CD4-positive, alpha-beta T cell treated with Interleukin-10 for 1 hour (primary cell): ENCODE measurements around the gene HAP1.
"Not testable (repeated sequence)": the region's sequence is repeated elsewhere in the genome, so short reads cannot be mapped to it uniquely, and the experiment has no call there.

Experiments
- DNase-seq: peaks from one replicate; pipeline ENCODE4 v3.0.0-alpha.2; 2020

The HAP1 gene, protein sequence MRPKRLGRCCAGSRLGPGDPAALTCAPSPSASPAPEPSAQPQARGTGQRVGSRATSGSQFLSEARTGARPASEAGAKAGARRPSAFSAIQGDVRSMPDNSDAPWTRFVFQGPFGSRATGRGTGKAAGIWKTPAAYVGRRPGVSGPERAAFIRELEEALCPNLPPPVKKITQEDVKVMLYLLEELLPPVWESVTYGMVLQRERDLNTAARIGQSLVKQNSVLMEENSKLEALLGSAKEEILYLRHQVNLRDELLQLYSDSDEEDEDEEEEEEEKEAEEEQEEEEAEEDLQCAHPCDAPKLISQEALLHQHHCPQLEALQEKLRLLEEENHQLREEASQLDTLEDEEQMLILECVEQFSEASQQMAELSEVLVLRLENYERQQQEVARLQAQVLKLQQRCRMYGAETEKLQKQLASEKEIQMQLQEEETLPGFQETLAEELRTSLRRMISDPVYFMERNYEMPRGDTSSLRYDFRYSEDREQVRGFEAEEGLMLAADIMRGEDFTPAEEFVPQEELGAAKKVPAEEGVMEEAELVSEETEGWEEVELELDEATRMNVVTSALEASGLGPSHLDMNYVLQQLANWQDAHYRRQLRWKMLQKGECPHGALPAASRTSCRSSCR

DNA sequence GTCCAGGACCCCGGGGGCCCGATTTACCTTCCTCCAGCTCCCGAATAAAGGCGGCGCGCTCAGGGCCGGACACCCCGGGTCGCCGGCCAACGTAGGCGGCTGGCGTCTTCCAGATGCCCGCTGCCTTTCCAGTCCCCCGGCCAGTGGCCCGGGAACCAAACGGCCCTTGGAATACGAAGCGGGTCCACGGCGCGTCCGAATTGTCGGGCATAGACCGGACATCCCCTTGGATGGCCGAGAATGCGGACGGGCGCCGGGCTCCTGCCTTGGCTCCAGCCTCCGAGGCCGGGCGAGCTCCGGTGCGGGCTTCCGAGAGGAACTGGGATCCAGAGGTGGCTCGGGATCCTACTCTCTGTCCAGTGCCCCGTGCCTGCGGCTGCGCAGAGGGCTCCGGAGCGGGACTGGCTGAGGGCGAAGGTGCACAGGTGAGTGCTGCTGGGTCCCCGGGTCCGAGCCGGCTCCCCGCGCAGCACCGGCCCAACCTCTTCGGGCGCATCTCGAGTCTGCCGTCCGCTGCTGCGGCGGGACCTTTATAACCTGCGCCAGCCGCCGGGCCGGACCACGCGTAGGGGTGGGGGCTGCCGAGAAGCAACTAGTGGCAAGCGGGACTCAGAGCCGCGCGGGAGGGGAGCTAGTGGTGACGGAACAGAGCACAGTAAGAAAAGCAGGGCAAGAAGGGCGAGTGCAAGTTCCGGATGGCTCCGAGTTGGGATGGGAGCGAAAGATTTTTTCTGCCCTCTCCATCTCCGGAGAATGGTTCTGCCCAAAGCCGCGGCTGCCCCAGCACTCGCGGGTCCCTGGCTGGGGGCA is at the start of gene HAP1:
TSS of gene HAP1 (minus strand) at position 505 of the 810 bp plus-strand sequence. CDS start at position 496, 9 bp downstream.
- DNase-seq, result peak; percentile 9

DNA sequence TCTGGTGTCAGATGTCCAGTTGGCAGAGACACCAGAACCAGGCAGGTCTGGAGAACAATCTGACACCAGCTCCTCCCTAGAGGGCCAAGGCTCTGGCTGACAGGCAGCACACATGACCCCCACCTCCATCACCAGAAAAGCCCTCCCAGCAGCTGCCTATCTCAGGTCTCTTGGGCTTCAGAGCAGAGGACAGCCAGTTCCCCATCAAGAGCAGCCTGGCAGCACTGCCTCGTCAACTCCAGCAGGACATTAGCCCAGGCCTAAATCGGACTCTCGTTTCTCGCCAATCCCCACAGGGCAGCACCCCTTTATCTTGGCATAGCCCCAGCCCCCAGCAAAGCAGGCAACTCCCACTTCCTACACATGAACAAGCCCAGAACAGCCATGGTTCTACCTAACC is 47.7 kb upstream of the HAP1 start:
- no peak for DNase-seq

DNA sequence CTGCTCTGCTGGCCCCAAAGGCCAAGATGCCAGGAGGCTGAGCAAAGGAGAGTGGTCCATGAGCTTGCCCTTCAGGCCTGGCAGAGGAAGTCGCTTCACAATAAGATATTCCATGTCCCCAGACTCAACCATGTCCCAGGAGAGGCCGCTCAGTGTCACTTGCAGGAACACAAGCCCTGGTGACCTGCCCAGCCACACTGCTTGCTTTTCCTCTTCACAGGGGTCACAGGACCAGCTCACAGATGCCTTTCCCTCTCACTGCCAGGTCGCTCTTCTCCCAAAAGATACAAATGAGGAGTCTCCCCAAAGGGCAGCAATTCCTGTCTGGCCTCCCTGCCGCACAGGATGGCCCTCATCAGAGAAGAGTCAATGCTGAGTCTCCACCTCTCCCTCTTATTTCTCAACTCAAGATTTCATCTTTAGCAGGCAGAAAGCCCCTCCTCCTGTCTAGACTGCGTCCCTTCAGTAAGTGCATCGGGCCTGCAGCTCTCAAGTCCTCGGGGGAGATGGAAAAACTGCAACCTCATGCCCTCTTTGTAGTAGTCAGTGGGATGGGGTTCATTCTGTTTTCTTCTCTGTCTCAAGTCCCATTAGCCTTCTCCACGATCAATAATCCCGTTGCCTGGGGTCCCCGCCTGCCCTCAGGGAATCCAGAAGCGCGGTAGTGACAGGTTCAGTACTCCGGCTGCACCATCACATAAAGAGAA is 47.1 kb upstream of the HAP1 start:
- DNase-seq, result no peak

DNA sequence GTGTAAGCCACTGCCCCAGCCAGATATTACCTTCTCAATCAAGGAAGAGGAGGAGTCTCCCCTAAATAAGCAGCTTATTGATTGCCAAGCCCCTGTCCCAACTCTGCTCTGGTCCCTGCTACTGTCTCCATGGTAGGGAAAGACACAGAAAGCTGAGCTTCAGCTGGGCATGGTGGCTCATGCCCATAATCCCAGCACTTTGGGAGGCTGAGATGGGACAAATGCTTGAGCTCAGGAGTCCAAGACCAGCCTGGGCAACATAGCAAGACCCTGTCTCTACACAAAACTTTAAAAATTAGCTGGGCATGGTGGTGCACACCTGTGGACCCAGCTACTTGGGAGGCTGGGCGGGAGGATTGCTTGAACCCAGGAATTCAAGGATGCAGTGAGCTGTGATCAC is 45.5 kb upstream of the HAP1 start:
- no peak for DNase-seq

DNA sequence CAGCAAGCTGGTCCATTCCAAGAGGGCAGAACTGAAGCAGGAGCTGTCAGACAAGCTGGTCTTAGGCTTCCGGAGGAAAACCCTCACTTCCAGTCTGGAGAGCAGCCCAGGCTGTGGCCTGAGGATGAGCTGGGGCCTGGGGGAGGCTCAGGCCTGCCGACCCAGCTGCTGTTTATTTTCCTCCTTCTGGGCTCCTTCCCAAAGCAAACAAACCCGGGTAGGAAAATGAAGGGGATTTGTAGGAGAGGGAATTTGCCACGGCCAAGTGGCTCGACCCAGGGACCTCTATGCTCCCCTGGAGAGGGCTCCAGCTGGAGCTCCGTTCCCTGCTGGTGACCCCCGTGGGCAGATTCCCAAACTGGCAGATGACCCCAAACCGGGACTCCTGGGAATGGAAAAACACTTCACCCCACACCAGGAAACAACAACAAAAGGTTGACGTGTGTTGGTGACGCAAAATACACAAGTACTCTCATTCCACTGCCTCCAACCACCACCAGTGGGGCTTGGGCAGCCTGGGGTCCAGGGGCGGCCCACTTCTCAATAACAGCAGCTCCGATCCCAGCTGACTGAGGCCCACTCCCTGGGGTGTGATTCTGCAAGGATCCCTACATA is 43.2 kb upstream of the HAP1 start:
- DNase-seq, result no peak

DNA sequence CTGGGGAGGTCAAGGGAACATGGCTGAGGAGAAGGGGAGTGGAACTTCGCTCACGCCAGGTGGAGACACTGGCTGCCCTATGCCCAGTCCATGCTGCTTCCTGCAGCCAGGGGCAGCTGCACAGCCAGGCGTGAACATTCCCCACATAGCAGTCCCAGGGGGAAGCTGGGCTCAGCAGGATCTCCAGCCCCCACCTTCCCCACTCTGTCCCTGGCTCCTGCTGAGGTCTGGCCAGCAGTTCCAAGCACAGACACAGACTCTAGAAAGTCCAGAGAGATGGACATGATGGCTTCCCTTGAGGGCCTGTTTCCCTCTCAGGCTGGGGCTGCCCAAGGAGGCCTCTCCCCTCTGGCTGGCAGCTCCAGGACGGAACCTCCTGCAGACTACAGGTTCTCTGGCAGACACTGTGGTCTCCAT is 42.7 kb upstream of the HAP1 start:
- DNase-seq, result no peak

DNA sequence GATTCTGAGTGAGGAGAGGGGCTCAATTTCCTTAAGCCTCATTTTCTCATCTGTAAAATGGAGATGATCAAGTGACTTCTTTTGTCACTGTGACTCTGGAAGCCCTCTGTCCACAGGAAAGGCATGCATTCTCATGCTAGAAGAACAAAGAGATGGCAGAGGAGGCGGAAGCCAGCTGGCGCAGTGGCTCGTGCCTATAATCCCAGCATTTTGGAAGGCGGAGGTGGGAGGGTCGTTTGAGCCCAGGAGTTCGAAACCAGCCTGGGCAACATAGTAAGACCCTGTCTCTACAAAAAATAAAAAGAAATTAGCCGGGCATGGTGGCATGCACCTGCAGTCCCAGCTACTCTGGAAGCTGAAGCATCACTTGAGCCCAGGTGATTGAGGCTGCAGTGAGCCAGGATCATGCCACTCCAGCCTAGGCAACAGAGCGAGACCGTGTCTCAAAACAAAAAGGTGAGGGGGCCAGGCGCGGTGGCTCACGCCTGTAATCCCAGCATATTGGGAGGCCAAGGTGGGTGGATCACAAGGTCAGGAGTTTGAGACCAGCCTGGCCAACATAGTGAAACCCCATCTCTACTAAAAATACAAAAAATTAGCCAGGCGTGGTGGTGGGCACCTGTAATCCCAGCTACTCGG is 41.9 kb upstream of the HAP1 start:
- DNase-seq, result not testable (repeated sequence)

DNA sequence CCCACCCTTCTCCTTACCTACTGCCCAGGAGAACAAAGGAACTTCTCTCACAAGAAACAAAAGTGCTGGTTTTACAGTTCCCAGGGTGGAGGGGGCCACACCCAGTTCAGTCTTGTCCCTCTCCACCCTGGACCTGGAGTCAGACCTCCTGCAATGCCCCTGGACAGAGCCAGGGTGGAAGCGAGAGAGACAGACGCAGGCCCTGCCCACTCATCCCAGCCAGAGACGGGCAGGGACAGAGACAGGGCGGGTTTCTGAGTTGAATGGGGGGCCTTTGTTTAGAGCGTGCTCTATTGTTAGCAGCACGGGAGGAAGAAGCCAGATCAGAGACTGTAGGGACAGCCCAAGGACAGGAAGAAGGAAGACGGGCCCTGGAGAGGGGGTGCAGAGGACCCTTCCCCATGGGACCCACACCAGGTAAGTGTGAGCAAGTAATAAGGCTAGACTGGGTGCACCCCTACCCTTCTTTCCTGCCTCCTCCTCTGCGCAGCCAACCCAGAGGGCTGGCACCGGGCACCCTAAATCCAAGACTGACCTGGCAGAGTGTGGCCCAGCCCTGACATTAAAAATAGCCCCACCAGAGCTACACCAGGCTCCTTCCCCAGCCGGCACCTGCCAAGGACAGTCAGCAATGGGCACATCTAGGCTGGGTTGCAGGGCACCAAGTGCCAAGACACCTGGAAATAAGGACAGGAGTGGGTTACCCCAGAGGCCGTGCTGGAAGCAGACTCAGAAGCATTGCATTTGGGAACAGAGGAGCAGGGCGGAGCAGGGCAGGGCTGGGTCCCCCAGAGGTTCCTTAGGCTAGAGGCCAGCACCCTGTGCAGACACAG is 41.2 kb upstream of the HAP1 start:
- no peak for DNase-seq

DNA sequence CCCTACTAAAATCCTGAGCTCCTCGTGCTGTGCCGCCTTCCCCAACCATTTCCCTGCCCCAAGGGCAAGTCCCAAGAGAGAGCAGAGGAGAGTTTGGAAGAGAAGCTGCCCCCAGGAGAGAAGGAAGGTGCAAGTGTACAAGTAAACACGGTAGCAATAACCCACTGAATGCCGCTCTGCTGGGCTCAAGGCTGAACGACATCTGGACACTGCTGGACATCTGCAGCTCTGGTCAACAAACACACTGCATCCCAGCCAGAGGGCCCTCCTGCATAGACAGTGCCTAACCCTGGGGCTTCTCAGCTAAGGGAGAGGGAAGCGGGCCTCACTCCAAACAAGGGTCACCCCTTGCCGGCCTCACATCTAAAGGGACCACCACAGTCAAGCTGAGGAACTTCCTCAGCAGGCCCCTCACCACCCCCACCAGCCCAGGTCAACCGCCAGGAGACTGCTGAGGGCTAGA is 39.3 kb upstream of the HAP1 start:
- DNase-seq, result no peak

DNA sequence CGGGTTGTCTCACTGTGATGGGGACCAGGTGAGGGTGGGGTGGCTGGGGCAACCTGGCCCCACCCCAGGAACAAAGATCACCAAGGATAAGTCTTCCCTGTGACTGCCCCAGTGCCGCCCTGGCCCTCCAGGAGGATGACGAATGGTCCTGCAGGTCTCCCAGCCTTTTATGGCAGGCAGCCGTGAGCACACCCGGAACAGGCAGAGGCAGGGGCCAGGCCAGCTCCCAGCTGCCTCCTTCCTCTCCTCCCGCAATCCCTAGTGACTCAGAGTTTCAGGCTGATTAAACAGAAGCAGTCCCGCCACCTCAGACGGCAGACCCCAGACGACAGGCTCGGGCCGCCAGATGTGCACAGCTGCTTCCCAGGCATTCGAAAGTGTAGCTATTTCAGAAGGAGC is 38.7 kb upstream of the HAP1 start:
- DNase-seq, result no peak

DNA sequence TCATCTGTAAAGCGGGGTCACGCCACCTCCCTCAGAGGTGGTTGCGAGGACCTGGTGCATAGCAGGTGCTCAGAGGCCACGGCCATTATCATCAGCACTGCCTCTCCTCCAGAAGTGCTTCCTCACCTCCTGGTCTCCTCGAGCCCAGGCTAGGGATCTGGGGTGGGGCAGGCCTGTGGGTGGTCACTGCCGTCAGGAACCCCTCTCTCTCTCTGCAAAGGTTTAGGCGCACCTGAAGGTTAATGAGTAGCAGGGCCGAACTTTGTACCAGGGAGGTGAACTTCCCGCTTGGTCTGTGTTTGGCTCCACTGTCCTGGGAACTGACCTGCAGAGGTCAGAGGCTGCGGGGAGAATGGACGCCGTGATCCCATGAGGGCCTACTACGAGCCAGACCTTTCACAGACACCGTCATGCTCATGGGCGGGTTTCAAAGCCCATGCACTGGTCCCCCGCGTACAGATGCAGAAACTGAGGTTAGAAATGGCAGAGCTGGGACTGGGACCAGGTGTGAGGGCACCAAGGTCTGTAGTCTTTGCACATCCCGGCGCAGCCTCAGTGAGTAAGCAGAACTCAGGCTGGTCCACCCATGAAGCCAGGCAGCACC is 38.2 kb upstream of the HAP1 start:
- DNase-seq, result no peak

DNA sequence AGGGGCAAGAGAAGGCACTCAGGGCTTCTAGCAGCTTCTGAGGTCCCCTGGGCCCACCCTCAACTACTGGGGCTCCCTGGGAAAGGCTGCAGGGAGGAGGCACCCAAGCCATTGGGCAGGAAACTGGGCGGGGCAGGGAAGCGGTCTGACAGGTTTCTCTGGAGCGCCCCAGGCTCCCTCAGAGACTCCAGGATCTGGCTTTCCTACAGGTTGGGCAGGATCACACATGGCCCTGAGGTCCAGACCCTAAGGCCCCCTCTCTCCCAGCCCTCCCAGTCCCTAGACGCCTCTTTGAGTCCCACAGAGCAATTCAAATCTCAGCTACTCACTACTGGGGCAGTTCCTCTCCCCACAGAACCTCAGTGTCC is 37.8 kb upstream of the HAP1 start:
- no peak for DNase-seq

DNA sequence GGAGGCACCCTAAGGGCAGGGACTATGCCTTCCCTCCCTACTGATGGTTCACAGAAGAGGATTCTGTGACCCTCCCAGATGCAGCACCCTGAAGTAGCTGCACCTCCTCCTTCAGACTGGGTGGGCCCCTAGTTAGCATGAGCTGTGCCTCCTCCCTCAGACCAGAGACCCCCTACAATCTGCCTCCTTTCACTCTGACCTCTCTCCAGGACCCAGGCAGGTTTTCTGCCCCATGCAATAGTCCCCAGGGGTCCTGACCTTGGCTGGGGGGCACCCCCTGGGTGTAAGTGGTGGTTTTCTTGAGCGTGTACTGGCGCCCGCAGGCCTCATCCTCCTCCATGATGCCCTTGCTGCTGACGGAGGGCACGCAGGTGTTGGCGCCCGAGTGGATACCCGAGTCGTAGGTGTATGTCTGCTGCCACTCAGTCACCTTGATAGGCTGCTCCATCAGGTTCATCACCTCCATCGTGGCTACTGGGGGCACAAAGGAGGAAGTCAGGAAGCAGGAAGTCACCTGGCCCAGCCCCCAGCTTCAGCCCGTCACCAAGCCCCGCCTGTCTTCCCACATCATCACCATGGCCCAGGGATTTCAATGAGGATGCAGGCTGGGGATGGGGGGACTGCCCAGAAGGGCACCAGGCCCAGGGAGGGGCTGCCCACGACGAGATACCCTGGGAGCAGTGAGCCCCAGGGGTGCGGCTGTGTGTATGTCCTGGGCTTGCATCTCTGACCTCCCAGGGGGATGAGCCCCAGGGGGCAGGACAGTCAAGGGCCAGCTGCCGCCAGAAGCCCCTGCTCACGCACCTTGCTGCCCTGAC is 37.2 kb upstream of the HAP1 start:
- no peak for DNase-seq

DNA sequence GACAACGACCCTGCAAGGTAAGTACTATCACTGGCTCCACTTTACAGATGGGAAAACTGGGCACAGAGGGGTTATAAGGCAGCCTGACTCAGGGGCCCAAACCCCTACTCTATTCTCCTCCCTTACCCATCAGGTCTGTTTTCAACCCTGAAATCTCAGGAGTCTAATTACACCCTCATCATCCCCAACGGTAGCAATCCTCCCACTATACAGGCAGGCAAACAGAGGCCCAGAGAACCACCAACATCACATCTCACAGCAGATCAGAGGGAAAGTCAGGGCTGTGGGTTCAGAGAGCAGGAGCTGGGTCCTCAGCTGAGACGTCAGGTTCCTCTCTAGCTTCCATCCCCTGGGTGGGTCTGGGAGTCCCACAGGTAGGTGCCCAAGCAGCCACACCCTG is 35.5 kb upstream of the HAP1 start:
- DNase-seq, result no peak

DNA sequence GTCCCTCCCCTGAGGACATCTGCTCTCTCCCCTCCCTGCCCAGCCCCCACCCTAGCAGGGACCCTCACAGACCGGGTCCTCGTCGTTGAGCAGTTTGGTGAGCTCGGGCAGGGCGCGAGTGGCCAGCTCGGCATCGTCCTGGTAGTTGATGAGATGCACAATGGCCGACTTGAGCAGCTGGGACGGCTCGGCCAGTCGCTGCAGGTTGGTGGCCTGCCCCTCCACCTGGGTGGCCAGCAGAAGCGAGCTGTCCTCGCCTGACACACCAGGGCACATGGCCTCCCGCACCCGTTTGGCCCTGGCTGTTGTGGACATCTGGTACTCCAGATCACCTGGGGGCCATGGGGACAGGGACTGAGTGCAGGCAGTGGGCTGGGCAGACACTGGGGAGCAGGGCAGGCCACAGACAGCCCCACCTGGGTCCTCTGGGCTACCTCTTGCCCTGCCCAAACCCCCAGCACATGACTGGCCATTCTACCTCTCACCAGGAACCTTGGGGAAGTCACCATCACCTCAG is 35.0 kb upstream of the HAP1 start:
- no peak for DNase-seq

DNA sequence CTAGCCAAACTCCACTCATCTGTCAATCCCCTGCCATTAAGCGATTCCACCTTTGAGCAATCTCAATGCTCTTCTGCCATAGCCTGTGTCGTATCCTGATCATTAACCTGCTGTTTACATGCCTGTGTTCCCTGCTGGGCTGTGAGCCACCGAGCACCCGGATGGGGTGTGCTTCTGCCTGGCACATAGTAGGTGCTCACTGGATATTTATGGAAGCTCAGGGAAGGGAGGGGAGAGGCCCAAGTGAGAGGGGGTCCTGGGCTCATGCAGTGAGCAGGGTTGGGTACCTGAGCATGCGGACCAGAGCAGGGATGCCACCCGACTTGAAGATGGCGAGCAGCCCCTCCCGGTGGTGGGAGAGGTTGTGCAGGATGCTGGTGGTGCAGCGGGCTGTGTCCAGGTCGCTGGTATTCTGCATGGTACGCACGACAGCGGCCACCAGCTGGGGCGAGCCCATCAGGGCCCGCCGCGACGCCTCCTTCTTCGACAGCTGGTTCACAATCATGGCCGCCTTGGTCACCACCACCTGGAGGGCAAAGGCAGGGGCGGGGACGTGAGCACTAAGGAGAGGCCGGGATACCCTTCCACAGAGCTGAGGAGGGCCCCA is 34.3 kb upstream of the HAP1 start:
- DNase-seq, result no peak

DNA sequence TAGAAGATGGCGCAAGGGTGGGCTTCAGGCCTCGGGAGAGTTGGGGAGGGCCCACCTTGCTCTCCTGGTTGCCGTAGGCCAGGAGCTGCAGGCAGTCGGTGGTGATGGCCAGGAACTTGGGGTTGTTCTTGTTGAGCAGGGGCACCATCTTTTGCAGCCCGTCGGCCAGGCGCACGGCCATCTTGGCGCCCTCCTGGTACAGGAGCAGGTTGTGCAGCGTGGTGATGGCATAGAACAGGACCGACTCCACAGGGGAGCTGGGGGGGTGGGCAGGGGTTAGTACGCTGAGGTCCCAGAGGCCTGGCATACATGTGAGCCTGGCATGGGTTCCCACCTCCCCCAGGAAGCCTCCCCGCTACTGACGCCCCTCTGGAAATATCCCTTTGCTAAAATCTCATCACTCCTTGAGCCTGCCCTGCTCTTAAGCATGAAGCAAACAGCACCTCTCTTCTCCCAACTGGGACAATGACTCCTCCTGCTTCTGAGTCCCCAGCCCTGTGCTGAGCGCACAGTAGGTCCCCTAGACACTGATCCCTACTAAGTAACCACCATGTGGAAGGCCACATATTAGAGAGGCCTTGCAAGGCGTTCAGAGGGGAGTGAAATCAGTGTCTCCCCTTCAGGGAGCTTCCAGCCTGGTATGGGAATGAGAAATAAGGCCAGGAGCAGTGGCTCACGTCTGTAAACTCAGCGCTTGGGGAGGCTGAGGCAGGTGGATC is 33.0 kb upstream of the HAP1 start:
- no peak for DNase-seq

DNA sequence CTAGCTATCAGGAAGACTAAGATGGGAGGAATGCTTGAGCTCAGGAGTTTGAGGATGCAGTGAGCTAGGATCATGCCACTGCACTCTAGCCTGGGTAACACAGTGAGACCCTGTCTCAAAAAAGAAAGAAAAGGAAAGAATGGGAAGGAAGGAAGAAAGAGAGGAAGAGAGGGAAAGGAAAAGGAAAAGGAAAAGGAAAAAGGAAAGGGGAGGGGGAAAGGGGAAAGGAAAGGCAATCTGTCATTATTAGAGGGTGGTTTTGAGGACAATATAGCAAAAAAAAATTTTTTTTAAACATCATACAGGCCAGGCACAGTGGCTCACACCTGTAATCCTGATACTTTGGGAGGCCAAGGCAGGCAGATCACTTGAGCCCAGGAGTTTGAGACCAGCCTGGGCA is 31.7 kb upstream of the HAP1 start:
- DNase-seq, result no peak
